Measurements from ENCODE around the gene LINC01488. TPM values are rescaled to one million over a fixed set of nuclear protein-coding genes. Genes with fewer than 3 reads are reported as not detected.
A peak's percentile ranks its signal among the peaks of the same experiment; 100 is the strongest.

Gene LINC01488
- total RNA-seq, 1 donor from 2014 or later: not detected

- peaks cover 4% of the 10 kb centered on the region for H3K36me3 Mint-ChIP-seq (ENCODE audit: low read depth, unreplicated experiment)
Observed at GRCh38 chr11:69463181-69463994, 18.1 kb upstream of the LINC01488 start.

GRCh38 chr11:69463995-69464960 lies 17.2 kb upstream of the LINC01488 start:
- TF ChIP-seq CTCF (IDR thresholded peaks at IDR 0.05; ENCODE audit: insufficient read depth, low read depth, low read length) (no peak), EZH2 (IDR thresholded peaks at IDR 0.05; ENCODE audit: insufficient read depth, low read length) (no peak)
- H3K4me1 ChIP-seq (ENCODE audit: insufficient read depth, low read length): peaks cover 6% of the 10 kb centered on the region
- H4K20me1 ChIP-seq (ENCODE audit: insufficient read depth, low read length): no peaks in the 10 kb centered on the region
- Mint-ChIP-seq H3K27me3 (ENCODE audit: low read depth, unreplicated experiment) (peaks cover 41% of the 10 kb centered on the region), H3K9me3 (ENCODE audit: unreplicated experiment) (peaks cover 20% of the 10 kb centered on the region), H3K4me1 (ENCODE audit: low read depth, unreplicated experiment) (peaks cover 12% of the 10 kb centered on the region), H3K27ac (ENCODE audit: unreplicated experiment) (no peak overlapping the region), H3K36me3 (ENCODE audit: low read depth, unreplicated experiment) (peaks cover 4% of the 10 kb centered on the region), H3K4me3 (ENCODE audit: unreplicated experiment) (no peak overlapping the region)
- H3K79me2 ChIP-seq (ENCODE audit: insufficient read depth, low read length): no peaks in the 10 kb centered on the region
- no peaks in the 10 kb centered on the region for H3K36me3 ChIP-seq (ENCODE audit: insufficient read depth, low read length)
- peaks cover 20% of the 10 kb centered on the region for H3K9me3 ChIP-seq (ENCODE audit: insufficient read depth, low read depth, low read length)
- H3K4me2 ChIP-seq (ENCODE audit: low read length): no peak overlapping the region
- no peak overlapping the region for H3K9ac ChIP-seq (ENCODE audit: low read length)
- no peak overlapping the region for H3K27ac ChIP-seq (ENCODE audit: low read depth, low read length)
- H3K27me3 ChIP-seq (ENCODE audit: insufficient read depth, low read length): no peaks in the 10 kb centered on the region
- no peak for DNase-seq (ENCODE audit: low read depth)
- FAIRE-seq: no peak
- H3K4me3 ChIP-seq (ENCODE audit: insufficient read depth, low read depth, low read length): no peak overlapping the region
- no peak overlapping the region for H2AFZ ChIP-seq (ENCODE audit: low read depth, low read length)

More at GRCh38 chr11:69463181-69463994, 18.1 kb upstream of the LINC01488 start:
- H3K27ac ChIP-seq (ENCODE audit: low read depth, low read length): no peak overlapping the region
- H3K79me2 ChIP-seq (ENCODE audit: insufficient read depth, low read length): no peaks in the 10 kb centered on the region
- no peaks in the 10 kb centered on the region for H3K27me3 ChIP-seq (ENCODE audit: insufficient read depth, low read length)
- no peak overlapping the region for H3K4me3 Mint-ChIP-seq (ENCODE audit: unreplicated experiment)
- H3K36me3 ChIP-seq (ENCODE audit: insufficient read depth, low read length): no peaks in the 10 kb centered on the region
- peaks cover 20% of the 10 kb centered on the region for H3K9me3 Mint-ChIP-seq (ENCODE audit: unreplicated experiment)
- no peaks in the 10 kb centered on the region for H4K20me1 ChIP-seq (ENCODE audit: insufficient read depth, low read length)
- no peak overlapping the region for H3K4me2 ChIP-seq (ENCODE audit: low read length)
- H3K4me1 Mint-ChIP-seq (ENCODE audit: low read depth, unreplicated experiment): peaks cover 12% of the 10 kb centered on the region
- H2AFZ ChIP-seq (ENCODE audit: low read depth, low read length): no peak overlapping the region
- no peak for TF ChIP-seq CTCF (IDR thresholded peaks at IDR 0.05; ENCODE audit: insufficient read depth, low read depth, low read length)
- no peak for TF ChIP-seq EZH2 (IDR thresholded peaks at IDR 0.05; ENCODE audit: insufficient read depth, low read length)
- DNase-seq (ENCODE audit: low read depth): peak; percentile 72
- H3K4me1 ChIP-seq (ENCODE audit: insufficient read depth, low read length): peaks cover 6% of the 10 kb centered on the region
- no peak for FAIRE-seq
- H3K9ac ChIP-seq (ENCODE audit: low read length): no peak overlapping the region
- peaks cover 20% of the 10 kb centered on the region for H3K9me3 ChIP-seq (ENCODE audit: insufficient read depth, low read depth, low read length)
- H3K4me3 ChIP-seq (ENCODE audit: insufficient read depth, low read depth, low read length): no peak overlapping the region
- peak overlapping the region; percentile 41 for H3K27ac Mint-ChIP-seq (ENCODE audit: unreplicated experiment)
- peaks cover 33% of the 10 kb centered on the region for H3K27me3 Mint-ChIP-seq (ENCODE audit: low read depth, unreplicated experiment)
